Measurements from ENCODE around the gene CA6.
"Not testable (repeated sequence)": the region's sequence is repeated elsewhere in the genome, so short reads cannot be mapped to it uniquely, and the experiment has no call there.

CA6 gene

GRCh38 chr1:8914466-8914865 lies 31.2 kb upstream of the CA6 start:
- no peak overlapping the region for H3K4me3 ChIP-seq (ENCODE audit: low read depth, low read length)
- TF ChIP-seq CTCF (IDR thresholded peaks at IDR 0.05; ENCODE audit: borderline replicate concordance, insufficient read depth, low read depth, low read length): no peak

- TF ChIP-seq CTCF (IDR thresholded peaks at IDR 0.05; ENCODE audit: borderline replicate concordance, insufficient read depth, low read depth, low read length): no peak
- H3K4me3 ChIP-seq (ENCODE audit: low read depth, low read length): no peak overlapping the region
Observed at GRCh38 chr1:8915446-8915845, 30.2 kb upstream of the CA6 start.

GRCh38 chr1:8917536-8917935 lies 28.1 kb upstream of the CA6 start:
- not testable (repeated sequence) for H3K4me3 ChIP-seq (ENCODE audit: low read depth, low read length)

- H3K4me3 ChIP-seq (ENCODE audit: low read depth, low read length): no peak overlapping the region
- TF ChIP-seq CTCF (IDR thresholded peaks at IDR 0.05; ENCODE audit: borderline replicate concordance, insufficient read depth, low read depth, low read length): no peak
Observed at GRCh38 chr1:8922962-8923361, 22.7 kb upstream of the CA6 start.

GRCh38 chr1:8925406-8925805 lies 20.3 kb upstream of the CA6 start:
- no peak for TF ChIP-seq CTCF (IDR thresholded peaks at IDR 0.05; ENCODE audit: borderline replicate concordance, insufficient read depth, low read depth, low read length)

GRCh38 chr1:8925960-8926359 lies 19.7 kb upstream of the CA6 start:
- H3K4me3 ChIP-seq (ENCODE audit: low read depth, low read length): no peak overlapping the region
- TF ChIP-seq CTCF (IDR thresholded peaks at IDR 0.05; ENCODE audit: borderline replicate concordance, insufficient read depth, low read depth, low read length): no peak

More at GRCh38 chr1:8925406-8925805, 20.3 kb upstream of the CA6 start:
- H3K4me3 ChIP-seq (ENCODE audit: low read depth, low read length): no peak overlapping the region

- no peak for TF ChIP-seq CTCF (IDR thresholded peaks at IDR 0.05; ENCODE audit: borderline replicate concordance, insufficient read depth, low read depth, low read length)
- no peak overlapping the region for H3K4me3 ChIP-seq (ENCODE audit: low read depth, low read length)
Observed at GRCh38 chr1:8926707-8927694, 18.7 kb upstream of the CA6 start.

Data from GM12875 (cell line).